Cardiac fibroblast (primary cell): ENCODE measurements around the gene NEU3.

ENCODE experiments used
- DNase-seq, 2 donors: peaks; one replicate each; pipeline versions ENCODE4 v3.0.0 to v3.0.0-alpha.2; 2010; ENCODE audit warnings: low read depth in 2 of 2
- H3K4me3 ChIP-seq, 2 donors: replicated peaks in 1 of 2; 1 replicate in 1 of 2; 2 replicates in 1 of 2; pipeline ENCODE4 v1.5.1; 2011; ENCODE audit warnings: low read depth in 2 of 2, low read length in 2 of 2, mild to moderate bottlenecking in 2 of 2, moderate library complexity in 1 of 2
- CTCF ChIP-seq: IDR thresholded peaks from one replicate; pipeline ENCODE4 v1.5.1; 2011; ENCODE audit warnings: low read depth, mild to moderate bottlenecking, low read length, inconsistent platforms

The NEU3 gene

DNA sequence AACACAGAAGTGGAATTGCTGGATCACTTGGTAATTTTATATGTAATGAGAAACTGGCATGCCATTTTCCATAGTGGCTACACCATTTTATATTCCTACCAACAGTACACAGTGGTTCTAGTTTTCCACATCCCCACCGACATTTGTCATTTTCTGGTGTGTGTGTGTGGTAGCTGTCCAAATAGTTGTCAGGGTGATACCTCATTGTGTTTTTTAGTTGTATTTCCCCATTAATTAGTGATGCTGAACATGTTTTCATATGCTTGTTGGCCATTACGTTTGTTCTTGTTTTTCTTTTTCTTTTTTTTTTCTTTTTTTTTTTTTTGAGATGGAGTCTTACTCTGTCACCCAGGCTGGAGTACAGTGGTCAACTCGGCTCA lies 12.2 kb downstream of the NEU3 start:
- H3K4me3 ChIP-seq, result no peak overlapping the region
- no peak for TF ChIP-seq CTCF
- DNase-seq, result no peak

DNA sequence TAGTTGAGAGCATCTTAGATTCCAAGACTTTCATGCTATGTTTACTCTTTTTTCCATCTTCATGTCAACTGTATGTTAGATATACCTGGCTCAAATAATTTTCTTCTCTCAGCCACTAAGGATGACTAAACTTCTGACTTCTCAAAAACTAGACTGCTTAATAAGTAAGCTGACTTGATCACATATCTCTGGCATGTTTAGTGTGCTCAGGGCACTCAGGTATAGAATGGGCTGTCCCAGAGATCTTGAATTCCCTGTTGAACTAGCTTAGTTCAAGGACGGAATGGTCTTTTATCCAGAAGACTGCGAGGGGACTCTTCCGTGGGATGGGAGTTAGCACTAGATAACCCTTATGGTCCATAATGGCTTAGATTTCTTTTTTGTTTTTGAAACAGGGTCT lies 13.0 kb downstream of the NEU3 start:
- no peak for DNase-seq
- no peak for TF ChIP-seq CTCF
- no peak overlapping the region for H3K4me3 ChIP-seq

DNA sequence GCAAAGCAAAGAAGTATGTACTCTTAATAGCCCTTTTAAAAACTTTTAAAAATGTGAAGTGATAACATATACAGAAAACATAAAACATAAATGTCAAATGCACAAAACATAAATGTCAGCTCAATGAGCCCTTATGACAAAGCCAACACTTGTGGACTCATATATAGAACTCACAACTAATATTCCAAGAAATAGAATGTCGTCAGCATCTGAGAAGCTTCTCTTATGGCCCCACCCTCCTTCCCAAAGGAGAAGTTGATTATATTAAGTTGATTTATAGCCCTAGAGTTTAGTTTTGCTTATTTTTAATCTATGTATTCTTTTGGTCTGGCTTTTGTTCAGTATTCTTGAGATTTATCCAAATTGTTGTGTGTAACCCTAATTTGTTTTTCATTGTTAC lies 13.8 kb downstream of the NEU3 start:
- TF ChIP-seq CTCF, result no peak
- H3K4me3 ChIP-seq, result no peak overlapping the region
- DNase-seq, result no peak

DNA sequence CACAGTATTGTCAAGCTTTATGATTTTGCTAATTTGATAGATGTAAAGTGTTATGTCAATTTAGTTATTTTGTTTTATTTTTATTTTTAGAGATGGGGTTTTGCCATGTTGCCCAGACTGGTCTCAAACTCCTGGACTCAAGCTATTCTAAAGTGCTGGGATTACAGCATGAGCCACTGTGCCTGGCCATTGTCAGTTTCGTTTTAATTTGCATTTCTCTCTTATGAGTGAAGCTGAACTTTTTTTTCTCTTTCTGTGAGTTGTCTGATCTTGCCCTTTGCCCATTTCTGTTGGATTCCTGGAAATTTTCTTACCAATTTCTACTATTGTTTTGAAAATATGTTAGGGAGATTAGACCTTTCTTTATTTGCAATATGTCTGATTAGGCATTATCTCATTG lies 15.5 kb downstream of the NEU3 start:
- TF ChIP-seq CTCF, result no peak
- no peak for DNase-seq
- H3K4me3 ChIP-seq, result no peak overlapping the region

DNA sequence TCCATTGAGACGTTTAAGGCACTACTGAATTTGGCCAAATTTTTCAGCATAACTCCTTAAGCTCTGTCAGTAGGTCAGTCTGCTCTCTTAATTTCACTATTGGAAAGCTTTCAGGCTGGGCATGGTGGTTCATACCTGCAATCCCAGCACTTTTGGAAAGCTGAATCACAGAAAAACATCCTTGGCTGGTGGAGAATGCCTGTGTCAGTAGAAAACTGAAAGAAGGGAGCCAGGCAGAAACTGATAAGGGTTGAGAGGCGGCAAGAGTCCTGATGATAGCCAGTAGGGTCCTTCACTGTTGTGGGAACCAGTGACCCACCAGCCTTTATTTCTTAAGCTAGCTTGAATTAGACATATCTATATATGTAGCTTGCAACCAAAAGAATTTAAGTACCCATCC lies 22.6 kb downstream of the NEU3 start:
- TF ChIP-seq CTCF, result no peak
- H3K4me3 ChIP-seq, result no peak overlapping the region
- DNase-seq, result no peak

GRCh38 chr11:75011872-75012271 lies 23.1 kb downstream of the NEU3 start:
- no peak overlapping the region for H3K4me3 ChIP-seq
- no peak for TF ChIP-seq CTCF
- DNase-seq, result no peak

DNA sequence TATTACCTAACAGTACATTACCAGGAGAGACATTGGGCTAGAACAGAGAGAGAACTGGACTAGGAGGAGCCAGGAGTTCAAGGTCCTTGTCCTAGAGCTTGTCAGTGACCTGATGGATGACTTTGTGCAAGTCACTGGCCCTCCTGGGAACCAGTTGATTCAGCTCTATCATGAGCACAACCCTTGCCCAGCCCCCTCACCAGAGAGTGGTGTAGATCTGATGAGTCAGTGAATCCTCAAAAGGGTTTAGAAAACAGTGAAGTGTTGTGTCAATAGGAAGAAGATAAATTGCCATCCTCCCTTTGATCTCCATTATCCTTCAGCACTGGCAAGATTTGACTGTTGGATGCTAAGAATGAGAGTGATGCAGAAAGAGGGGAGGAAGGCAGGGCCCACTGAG lies 24.3 kb downstream of the NEU3 start:
- no peak for TF ChIP-seq CTCF
- peak in 1 of 2 donors; percentile 49 for DNase-seq
- H3K4me3 ChIP-seq, result no peak overlapping the region
